ENCODE results near the gene SOX12. TPM values are rescaled to one million over a fixed set of nuclear protein-coding genes. Genes with fewer than 3 reads are reported as not detected.
A peak's percentile ranks its signal among the peaks of the same experiment; 100 is the strongest.

The SOX12 gene
- total RNA-seq, 1 experiment from 2014 or later, result 9.9 TPM

DNA sequence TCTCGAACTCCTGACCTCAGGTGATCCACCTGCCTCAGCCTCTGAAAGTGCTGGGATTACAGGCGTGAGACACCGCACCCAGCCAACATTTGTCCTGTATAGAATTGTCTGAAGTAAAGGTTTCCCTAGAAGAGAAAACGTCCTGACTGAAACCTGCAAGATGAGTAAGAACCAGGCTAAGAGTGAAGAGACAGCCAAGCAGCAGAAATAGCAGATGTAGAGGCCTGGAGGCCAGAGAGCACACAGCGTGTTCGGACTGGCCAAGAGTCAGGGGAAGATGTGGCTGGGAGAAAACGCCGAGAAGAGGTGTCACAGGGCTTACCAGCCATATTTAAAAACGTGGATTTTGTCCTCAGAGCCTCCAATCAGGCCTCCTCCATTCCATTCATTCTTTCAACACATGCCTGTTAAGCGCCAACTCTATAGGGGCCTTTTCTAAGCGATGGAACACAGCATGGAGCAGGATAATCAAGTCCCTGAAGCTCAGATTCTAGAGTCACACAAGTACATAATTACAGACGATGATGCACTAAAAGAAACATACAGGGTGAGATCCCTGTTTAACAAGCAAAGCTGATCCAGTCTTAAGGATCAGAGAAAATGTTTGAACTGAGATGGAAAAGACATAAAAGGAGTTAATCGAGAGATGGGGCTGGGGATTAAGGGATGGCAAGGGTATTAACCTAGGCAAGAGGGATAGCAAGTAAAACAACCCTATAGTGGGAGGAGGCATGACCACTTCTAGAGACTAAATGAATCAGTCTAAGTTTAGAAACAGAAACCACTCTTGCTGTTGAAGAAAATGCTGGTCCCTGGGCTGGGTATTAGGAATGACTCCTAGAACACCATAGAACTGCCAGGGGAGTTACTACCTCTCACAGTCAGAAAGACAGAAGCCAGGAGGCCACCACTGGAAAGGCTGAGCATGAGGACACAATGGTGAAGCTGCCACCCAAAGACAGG is 23.2 kb upstream of the SOX12 start:
- DNase-seq (ENCODE audit: low read depth), result no peak

DNA sequence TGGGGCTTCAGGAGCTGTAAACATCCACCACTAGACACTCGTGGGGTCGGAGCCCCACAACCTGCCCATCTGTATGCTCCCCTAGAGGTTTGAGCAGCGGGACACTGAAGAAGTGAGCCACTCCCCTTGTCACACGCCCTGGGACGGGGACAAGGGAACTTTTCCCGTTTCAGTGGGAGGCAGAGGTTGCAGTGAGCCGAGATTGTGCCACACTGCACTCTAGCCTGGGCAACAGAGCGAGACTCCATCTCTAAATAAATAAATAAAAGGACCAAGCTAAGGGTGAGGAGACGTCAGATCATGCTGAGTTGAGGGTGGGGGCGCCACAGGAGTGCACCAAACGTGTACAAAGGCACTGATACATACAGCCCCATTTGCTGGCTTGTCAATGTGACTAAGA is 19.6 kb upstream of the SOX12 start:
- DNase-seq (ENCODE audit: low read depth), result no peak

DNA sequence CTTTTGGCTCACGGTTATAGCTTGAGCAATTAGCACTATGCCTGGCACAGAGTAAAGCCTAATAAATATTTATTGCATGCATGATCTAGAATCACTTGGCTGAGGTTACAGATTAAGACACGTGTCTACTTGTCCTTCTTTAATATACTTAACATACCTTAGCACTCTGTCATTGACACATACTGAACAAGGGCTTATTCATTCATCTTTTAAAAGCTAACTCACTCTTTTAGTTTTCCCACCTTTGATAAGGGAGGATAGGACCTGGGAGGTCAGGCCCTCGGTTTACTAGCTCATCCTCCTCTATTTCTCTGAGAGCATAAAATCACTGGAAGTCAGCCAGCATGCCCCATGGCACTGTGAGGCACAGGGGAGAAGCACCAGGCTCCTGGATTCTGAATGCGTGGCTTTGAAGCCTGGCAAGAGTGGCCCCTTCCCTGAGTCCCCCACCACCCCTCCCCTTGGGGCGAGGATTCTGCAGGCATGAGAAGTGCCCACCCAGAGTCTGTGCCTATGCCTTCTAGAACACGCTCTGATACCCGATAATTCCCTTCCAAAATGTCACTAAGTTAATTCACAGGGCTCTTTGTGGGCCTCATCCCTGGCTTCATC is 16.8 kb upstream of the SOX12 start:
- DNase-seq (ENCODE audit: low read depth), result no peak

DNA sequence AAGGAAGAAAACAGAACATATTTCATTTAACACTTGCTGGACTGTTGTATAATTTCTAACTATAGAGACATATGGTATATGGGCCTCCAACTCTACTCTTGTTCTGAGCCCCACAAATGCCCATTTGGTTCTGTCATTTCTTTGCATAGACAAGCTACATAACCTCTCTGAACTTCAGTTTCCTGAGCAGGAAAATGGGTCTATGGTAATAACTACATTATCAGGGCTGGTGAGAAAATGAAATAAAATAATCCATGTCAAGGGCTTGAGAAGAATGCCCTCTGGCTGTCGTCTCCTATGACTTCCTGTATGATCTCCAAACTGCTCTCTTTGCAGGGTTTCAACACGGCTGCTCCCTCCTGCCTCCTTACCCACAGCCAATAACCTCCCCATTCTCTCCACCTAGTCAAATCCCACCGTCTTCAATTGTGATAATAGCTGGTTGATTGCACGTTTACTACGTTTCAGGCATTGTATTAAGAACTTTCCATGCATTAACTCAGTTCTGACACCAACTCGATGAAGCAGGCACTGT is 16.0 kb upstream of the SOX12 start:
- peak; percentile 46 for DNase-seq (ENCODE audit: low read depth)

DNA sequence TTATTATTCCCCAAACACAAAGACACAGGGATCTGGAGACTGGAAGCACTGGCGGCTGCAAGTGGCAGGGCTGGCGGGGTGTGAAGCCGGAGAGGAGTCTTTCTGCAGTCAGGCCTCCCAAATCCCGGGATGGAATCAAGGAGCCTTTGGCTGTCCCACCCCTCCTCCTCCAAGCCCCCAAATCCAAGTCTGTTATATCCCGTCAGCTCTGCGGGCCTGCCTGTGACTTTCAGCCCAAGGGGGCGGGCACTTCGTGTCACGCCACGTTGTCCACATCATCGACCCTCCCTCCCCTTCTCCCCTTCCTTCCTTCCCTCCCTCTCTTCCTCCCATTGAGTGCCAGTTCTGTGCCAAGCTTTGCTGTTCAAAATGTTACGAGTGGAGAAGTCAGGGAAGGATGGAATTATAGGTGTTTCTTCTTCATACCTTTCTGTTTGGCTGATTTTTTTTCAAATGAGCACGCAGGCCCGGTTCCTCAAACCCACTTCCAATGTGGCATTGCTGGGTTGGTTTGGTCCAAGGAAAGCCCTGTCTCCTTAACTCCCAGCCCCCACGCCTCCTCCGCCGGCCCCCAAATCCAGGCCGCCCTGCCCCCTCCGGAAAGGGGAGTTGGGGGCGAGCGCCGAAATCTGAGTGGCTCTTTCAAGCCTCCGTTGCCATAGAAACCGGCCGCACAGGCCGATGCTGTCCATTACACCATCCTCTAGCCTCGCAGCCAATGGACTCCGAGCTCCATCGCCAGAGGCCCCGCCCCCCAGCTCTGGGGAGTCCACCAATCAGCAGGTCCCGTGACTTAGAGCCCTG is 15.3 kb upstream of the SOX12 start:
- DNase-seq (ENCODE audit: low read depth), result peak; percentile 99

DNA sequence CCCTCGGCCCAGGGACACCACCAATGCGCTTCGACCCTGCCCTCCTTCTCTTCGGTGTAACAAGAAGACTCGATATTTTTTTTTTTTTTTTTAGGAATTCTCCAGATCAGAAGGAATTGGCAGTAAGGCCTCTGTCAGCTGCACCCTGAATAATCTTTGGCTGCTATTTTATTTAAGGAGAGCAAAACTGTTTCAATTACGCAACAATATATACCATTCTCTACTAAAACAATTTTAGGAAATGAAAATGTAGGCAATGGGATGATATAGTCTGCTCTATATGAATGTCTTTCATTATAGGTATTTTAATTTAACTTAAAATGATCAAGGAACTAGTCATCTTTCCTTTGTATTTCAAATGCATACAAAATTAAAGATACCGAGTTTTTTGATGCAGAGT is 14.7 kb upstream of the SOX12 start:
- DNase-seq (ENCODE audit: low read depth), result no peak

DNA sequence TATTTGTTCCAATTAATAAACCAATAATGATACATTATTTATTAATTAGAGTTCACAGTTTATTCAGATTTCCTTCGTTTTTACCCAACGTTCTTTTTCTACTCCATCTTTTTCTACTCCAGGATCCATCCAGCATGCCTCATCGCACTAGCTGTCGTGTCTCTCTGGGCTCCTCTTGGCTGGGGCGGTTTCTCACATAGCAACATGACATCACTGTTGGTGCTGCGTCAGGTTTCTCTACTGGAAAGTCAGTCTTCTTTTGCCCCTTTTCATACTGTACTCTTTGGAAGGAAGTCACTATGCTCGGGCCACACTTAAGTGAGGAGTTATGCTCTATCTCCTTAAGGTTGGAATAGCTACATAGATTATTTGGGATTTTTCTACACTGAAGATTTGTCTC is 13.7 kb upstream of the SOX12 start:
- no peak for DNase-seq (ENCODE audit: low read depth)

DNA sequence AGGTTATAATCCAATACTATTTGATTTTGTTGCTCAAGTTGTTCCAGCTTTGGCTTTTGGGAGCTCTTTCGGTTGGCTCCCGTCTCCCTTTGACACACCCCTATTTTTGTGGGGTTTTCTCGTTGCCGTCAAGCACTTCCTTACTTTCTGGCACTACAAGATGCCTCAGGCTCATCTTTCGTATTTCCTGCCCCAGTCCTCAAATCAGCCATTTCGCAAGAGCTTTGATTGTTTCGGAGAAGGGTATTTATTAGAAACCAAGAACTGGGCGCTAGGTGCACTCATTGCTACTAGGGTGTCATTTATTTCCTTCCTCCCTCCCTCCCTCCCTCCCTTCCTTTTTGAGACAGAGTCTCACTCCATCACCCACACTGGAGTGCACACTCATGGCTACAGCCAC is 13.3 kb upstream of the SOX12 start:
- no peak for DNase-seq (ENCODE audit: low read depth)

DNA sequence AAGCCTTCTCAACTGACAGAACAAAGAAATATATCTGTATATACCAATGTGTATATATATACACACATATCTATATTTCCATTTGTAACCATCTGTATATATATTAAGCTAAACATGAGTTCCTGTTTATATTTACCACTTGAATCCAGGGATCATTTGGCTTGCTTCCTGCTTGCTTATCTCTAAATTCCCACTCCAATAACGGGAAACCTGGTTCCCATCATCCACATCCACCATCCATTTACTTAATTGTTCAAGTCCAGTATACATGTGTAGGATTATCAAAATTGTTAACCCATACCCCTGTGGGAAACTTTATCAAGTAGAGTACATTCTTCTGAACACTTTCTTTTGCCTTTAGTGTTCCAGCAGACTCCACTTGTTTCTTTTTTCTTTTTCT is 12.5 kb upstream of the SOX12 start:
- no peak for DNase-seq (ENCODE audit: low read depth)

DNA sequence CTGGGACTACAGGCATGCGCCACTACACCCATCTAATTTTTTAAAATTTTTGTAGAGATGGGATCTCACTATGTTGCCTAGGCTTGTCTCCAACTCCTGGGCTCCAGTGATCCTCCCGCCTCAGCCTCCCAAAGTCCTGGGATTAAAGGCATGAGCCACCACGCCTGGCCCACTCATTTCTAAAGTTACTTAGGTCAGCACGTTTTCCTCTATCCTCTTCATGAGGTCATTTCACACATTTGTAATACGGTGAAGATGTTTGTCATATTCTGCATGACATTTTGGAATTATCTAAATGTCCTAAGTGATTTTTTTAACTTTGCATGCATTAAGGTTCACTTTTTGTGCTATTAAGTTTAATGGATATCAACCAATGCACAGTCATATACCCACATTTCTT is 11.9 kb upstream of the SOX12 start:
- no peak for DNase-seq (ENCODE audit: low read depth)

DNA sequence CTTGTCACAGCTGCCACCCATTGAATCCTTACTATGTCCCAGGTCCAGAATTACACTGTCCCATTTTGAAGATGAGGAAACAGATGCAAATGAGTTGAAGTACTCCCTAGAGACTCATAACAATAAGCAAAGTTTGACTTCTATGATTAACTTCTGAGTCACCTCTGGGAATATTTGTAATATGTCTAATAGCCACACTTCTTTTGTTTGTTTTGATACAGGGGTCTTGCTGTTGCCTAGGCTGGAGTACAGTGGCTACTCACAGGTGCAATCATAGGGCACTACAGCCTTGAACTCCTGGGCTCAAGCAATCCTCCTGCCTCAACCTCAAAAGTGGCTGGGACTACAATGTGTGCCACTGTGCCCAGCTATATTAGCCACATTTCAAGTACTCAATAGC is 11.4 kb upstream of the SOX12 start:
- peak; percentile 89 for DNase-seq (ENCODE audit: low read depth)

DNA sequence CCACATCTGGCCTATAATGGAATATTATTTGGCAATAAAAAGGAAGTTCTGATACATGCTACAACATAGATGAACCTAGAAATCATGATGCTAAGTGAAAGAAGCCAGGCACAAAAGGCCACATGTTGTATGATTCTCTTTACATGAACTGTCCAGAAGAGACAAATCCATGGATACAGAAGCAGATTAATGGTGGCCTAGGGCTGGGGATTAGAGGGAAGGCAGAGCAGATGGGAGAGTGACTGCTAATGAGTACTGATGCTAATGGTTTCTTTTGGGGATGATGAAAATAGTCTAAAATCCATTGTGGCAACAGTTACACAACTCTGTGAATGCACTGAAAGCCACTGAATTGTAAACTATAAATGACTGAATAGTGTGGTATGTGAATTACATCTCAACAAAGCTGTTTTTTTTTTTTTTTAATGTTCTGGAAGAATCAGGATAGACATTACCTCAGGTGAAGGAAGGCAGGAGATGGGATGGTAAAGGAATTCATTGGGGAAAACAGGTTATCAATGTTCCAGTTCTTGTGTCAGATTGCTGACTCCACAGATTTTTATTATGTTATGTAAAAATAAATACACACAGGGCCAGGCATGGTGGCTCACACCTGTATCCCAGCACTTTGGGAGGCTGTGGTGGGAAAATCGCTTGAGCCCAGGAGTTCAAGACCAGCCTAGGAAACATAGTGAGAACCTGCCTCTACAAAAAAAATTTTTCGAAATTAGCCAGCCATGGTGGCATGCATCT is 8.9 kb upstream of the SOX12 start:
- no peak for DNase-seq (ENCODE audit: low read depth)

DNA sequence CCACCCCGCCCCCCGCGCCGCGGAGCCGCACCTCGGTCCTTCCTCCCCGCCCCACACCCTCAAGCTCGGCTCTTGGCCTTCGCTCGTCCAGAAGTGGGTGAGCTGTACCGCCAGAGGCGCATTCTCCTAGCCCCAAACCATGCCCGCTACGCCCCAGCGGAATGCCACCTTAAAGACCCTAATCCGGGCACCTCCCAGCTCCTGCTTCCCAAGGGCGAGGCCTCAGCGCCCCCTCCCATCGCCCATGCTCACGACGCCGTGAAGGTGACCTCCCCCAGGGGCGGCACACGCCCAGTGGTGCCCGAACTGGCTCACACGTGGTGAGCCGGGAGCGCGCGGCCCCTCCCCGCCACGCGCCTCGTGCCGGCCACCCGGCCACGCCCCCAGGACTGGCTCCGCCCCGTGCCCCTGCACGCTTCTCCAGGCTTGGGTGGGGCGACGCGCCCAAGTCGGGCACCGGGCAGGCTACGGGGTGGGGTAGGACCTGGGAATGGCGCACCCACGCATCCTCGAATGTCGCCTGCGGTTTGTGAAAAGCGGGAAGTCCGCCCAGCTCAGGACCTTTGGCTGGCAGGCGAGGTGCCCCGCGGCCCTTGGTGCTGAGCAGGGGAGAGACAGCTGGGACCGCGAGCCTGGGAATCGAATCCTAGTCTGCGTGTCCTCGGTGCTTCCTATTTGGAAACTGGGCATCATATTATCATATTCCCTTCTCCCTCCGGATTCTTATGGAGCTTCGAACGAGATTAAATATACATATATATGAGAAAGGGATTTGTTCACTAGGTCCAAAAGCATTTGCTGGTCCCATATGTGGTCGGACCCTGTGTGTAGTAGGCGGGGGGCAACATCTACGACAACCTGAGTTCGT is 941 bp upstream of the SOX12 start:
- DNase-seq (ENCODE audit: low read depth), result peak; percentile 85

DNA sequence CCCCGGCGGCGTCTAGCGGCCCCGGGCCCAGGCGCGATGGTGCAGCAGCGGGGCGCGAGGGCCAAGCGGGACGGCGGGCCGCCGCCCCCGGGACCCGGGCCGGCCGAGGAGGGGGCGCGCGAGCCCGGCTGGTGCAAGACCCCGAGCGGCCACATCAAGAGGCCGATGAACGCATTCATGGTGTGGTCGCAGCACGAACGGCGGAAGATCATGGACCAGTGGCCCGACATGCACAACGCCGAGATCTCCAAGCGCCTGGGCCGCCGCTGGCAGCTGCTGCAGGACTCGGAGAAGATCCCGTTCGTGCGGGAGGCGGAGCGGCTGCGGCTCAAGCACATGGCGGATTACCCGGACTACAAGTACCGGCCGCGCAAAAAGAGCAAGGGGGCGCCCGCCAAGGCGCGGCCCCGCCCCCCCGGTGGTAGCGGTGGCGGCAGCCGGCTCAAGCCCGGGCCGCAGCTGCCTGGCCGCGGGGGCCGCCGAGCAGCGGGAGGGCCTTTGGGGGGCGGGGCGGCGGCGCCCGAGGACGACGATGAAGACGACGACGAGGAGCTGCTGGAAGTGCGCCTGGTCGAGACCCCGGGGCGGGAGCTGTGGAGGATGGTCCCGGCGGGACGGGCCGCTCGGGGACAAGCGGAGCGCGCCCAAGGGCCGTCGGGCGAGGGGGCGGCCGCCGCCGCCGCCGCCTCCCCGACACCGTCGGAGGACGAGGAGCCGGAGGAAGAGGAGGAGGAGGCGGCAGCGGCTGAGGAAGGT is 715 bp downstream of the SOX12 start:
- DNase-seq (ENCODE audit: low read depth), result peak; percentile 64

DNA sequence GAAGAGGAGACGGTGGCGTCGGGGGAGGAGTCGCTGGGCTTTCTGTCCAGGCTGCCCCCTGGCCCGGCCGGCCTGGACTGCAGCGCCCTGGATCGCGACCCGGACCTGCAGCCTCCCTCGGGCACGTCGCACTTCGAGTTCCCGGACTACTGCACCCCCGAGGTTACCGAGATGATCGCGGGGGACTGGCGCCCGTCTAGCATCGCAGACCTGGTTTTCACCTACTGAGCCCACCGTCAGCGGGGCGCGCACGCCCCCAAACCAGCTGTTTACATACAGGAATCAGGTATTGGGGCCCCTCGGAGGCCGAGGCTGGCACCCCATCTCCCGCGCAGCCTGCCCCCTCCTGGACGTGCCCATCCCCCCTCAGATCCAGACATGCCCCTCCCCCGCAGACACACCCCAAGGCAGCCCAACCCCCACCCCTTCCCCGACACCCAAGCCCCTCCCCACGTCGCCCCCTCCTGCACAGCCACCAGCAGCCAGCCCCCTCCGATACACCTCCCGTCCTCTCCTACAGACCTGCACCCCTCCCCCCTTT is 1.4 kb downstream of the SOX12 start:
- peak; percentile 32 for DNase-seq (ENCODE audit: low read depth)

DNA sequence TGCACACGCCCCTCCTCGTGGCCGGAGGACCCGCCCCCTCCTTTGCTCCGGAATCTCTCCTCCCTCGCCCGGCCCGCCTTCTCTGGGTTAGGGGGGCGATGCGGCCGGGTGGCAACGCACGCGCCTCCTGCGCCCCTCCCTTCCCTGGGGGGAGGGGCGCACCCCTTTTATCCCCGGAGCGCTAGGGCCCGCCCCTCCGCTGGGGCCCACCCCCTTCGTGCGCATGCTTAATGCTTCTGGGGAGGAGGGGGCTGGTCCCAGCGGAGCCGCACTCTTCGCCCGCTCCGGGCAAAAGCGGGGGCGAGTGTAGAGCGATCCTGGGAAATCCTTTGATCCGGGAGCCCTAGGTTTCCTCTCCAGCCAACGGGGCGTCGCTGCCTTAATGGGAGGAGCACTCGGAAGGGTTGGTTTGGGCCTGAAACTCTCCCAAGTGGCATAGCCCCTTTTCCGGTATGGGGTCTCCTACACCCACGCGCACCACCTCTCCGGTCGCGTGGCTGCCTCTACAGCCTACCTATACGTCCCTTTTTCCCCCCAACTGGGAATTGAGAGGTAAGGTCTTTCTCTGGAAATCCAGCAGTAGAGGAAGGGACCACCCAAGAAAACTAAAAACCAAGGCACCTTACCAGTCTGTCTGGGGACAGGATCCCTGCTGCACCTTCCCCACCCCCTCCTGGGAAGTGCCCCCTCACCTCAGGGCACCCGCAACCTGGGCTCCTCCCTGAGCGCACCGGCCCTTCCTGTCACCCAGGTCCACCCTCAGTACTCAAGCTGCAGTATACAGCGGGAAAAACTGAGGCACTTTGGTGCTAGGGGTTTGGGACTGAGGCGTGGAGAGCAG is 2.1 kb downstream of the SOX12 start:
- peak; percentile 89 for DNase-seq (ENCODE audit: low read depth)

DNA sequence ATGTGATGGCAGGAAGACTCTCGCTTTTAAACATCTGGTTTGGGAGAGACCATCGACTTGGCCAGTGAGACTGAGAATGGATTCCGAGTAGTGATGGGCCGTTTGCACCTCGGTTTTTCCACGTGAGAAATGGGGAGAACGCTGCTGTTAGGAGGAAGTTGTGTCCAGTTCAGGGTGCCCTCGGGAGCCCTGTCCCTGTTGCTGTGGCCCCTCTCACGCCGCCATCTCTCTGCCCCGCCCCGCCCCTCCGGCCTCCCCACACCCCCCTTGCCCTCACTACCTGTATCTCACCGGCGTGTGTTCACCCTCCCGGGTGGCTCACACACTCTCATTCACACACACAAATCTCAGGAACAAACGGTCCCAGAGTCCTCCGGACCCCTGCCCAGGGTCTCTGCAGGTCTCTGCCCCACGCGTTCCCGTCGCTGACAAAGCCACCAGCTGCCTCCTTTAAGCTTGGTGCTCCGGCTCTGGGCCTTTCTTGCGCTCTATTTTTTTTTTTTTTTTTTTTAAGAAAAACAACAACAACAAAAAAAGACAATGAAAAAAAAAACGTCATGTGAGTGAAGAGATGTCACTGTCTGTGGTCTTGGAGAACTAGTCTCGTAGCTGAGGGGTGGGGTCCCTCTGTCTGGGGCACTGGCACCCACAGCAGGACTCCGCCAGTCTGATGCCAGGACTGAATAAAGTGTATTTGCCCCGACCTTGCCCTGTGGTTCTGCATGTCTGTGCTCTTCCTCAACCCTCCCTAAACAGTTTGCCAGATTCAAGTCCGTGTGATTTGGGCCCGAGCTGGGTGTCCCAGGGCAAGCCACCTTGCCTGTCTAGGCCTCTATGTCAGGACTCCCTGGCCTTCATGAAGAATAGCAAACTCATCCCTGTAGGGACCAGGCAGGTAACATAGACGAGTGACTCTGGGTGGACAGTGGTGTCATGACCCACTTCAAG is 2.9 kb downstream of the SOX12 start:
- no peak for DNase-seq (ENCODE audit: low read depth)
